Right lobe of liver (tissue), 6 donors: ENCODE measurements around the gene ELOVL6. TPM values are rescaled to one million over a fixed set of nuclear protein-coding genes. Genes with fewer than 3 reads are reported as not detected.
"Not testable (repeated sequence)": the region's sequence is repeated elsewhere in the genome, so short reads cannot be mapped to it uniquely, and the experiment has no call there.

Experiments
- ATAC-seq, 4 donors: fragments of 200-7000 bp; cut with Tn5 transposase; one replicate each; pipeline ENCODE4 v1.9.1; 2020; ENCODE audit warnings: mild to moderate bottlenecking in 4 of 4, moderate library complexity in 4 of 4
- DNase-seq, 3 donors: peaks; one replicate each; pipeline ENCODE4 v3.0.0-alpha.2; 2020
- H3K27ac ChIP-seq, 3 donors: fragments of 200-600 bp; one replicate each; pipeline ENCODE4 v1.8.0; 2022
- H3K27me3 ChIP-seq, 2 donors: fragments of 200-600 bp; one replicate each; pipeline ENCODE4 v1.8.0; 2022
- H3K36me3 ChIP-seq, 4 donors: fragments of 200-600 bp; sonication (generic) in 1 of 4; one replicate each; pipeline versions ENCODE4 v1.5.1 to v1.8.0; 2017 to 2022; ENCODE audit warnings: control low read depth in 1 of 4
- H3K4me1 ChIP-seq, 4 donors: fragments of 200-600 bp; sonication (generic) in 1 of 4; one replicate each; pipeline versions ENCODE4 v1.5.1 to v1.8.0; 2017 to 2022; ENCODE audit warnings: control low read depth in 1 of 4
- H3K4me3 ChIP-seq, 3 donors: fragments of 200-600 bp; one replicate each; pipeline ENCODE4 v1.8.0; 2022
- H3K9me3 ChIP-seq, 4 donors: fragments of 200-600 bp; sonication (generic) in 1 of 4; one replicate each; pipeline versions ENCODE4 v1.5.1 to v1.8.0; 2017 to 2022; ENCODE audit warnings: control low read depth in 1 of 4
- CTCF ChIP-seq, 4 donors: fragments of 200-600 bp in 3 of 4; fragments of 450-650 bp in 1 of 4; IDR thresholded peaks; one replicate each; pipeline versions ENCODE4 v1.5.1 to v1.8.0; 2016 to 2022; ENCODE audit warnings: antibody characterized with exemption in 4 of 4, mild to moderate bottlenecking in 2 of 4
- POLR2A ChIP-seq: fragments of 450-650 bp; IDR thresholded peaks from one replicate; pipeline ENCODE4 v1.6.1; 2017; ENCODE audit warnings: antibody characterized with exemption, mild to moderate bottlenecking
- WGBS: methylation state at CpG from one replicate; pipeline ENCODE4 v1.1.6; 2018; ENCODE audit warnings: low coverage, low lambda C conversion rate; ENCODE audit not compliant: insufficient coverage; ENCODE audit errors: missing lambda C conversion rate; 5-methylcytosine and 5-hydroxymethylcytosine counted together
- intact Hi-C, 2 donors: fragments of 100-400 bp; cut with DNase I; formaldehyde crosslinking; loops; one replicate each; pipeline versions ENCODE4 v1.11.2 to v1.14.1; 2022
- total RNA-seq, 6 experiments: library from RNA; depleted of rRNA in 2 of 6; stranded (reverse); fragments of >200 nt in 2 of 6; fragmentation: NEBNext Ultra II Directional in 3 of 6; extraction: Animal tissue kit (Norgen Biotek cat#: 25700) in 3 of 6; gene quantifications; one replicate each; pipeline versions ENCODE4 v1.1.0 to v1.2.4, GENCODE V29; 2016 to 2023
- donor health status: DM: no; HTN: yes; CAD: no.
- donor health status: DM: no; HTN: no; CAD: no.
- donor health status: DM: no; HTN: no; CAD: no.
- donor health status: DM: no; HTN: yes; CAD: no.
- donor health status: DM: no; HTN: yes; CAD: no.

The ELOVL6 gene
- total RNA-seq, 6 experiments from 2014 or later = 21.5 to 94.8 (median 31.2) TPM

- H3K27me3 ChIP-seq = no peaks in the 10 kb centered on the region
- H3K27ac ChIP-seq = peak overlapping the region; percentile 87 to 91 (median 88)
- TF ChIP-seq CTCF (IDR thresholded peaks at IDR 0.05) (no peak), POLR2A (no peak)
- no peaks in the 10 kb centered on the region for H3K36me3 ChIP-seq
- peak overlapping the region; percentile 71 to 98 (median 84) for H3K4me3 ChIP-seq
- no peaks in the 10 kb centered on the region for H3K9me3 ChIP-seq
- peaks cover 0 to 61% (median 17%) of the 10 kb centered on the region in 4 donors for H3K4me1 ChIP-seq
- peak; percentile 36 to 67 (median 44) for ATAC-seq
- WGBS = 0% methylated on average over 10 of the region's 58 CpGs
- intact Hi-C loops = no loop called here
- peak; percentile 63 to 74 (median 73) for DNase-seq
Observed at GRCh38 chr4:110196206-110196870, 2.1 kb downstream of the ELOVL6 start.

GRCh38 chr4:110195561-110196205, 2.7 kb downstream of the ELOVL6 start:
- DNase-seq = peak in 1 of 3 donors; percentile 49
- Histone ChIP-seq H3K4me1 (peaks cover 0 to 61% (median 17%) of the 10 kb centered on the region in 4 donors), H3K4me3 (peak overlapping the region; percentile 71 to 98 (median 84)), H3K9me3 (no peaks in the 10 kb centered on the region), H3K27ac (peak overlapping the region; percentile 87 to 91 (median 88)), H3K27me3 (no peaks in the 10 kb centered on the region), H3K36me3 (no peaks in the 10 kb centered on the region)
- intact Hi-C loops = no loop called here
- no peak for ATAC-seq
- WGBS = 17% methylated on average over 11 of the region's 11 CpGs
- TF ChIP-seq CTCF (IDR thresholded peaks at IDR 0.05) (no peak), POLR2A (no peak)

GRCh38 chr4:110193822-110194761, 4.3 kb downstream of the ELOVL6 start:
- intact Hi-C loops = no loop called here
- H3K27me3 ChIP-seq = no peaks in the 10 kb centered on the region
- peak overlapping the region; percentile 14 to 91 (median 59) for H3K27ac ChIP-seq
- no peaks in the 10 kb centered on the region for H3K36me3 ChIP-seq
- H3K4me3 ChIP-seq = no peak overlapping the region
- ATAC-seq (peak; percentile 45 to 70 (median 51)), DNase-seq (peak; percentile 70 to 89 (median 77))
- 18% methylated on average over 8 of the region's 8 CpGs for WGBS
- H3K9me3 ChIP-seq = no peaks in the 10 kb centered on the region
- peaks cover 0 to 49% (median 13%) of the 10 kb centered on the region in 4 donors for H3K4me1 ChIP-seq
- TF ChIP-seq CTCF (IDR thresholded peaks at IDR 0.05) (no peak), POLR2A (peak; percentile 64)

GRCh38 chr4:110193287-110193686, 5.1 kb downstream of the ELOVL6 start:
- ATAC-seq, intact Hi-C loops, H3K36me3 ChIP-seq, DNase-seq, H3K4me3 ChIP-seq, H3K27me3 ChIP-seq, H3K9me3 ChIP-seq: not testable (repeated sequence)
- H3K4me1 ChIP-seq = peaks cover 0 to 48% (median 13%) of the 10 kb centered on the region in 4 donors
- WGBS = 33% methylated on average over 7 of the region's 7 CpGs
- H3K27ac ChIP-seq = peak overlapping the region; percentile 14 to 91 (median 59)
